Activated naive CD4-positive, alpha-beta T cell treated with anti-CD3 and anti-CD28 coated beads, Interleukin-2, amount 50 U/mL, for 16 hours (primary cell): ENCODE data around the gene ABCD1.
"Not testable (repeated sequence)": the region's sequence is repeated elsewhere in the genome, so short reads cannot be mapped to it uniquely, and the experiment has no call there.

Experiments
- DNase-seq: peaks from one replicate; pipeline ENCODE4 v3.0.0-alpha.2; 2020

Gene ABCD1

GRCh38 chrX:153714256-153714655 is 10.4 kb upstream of the ABCD1 start:
- DNase-seq = no peak

DNA sequence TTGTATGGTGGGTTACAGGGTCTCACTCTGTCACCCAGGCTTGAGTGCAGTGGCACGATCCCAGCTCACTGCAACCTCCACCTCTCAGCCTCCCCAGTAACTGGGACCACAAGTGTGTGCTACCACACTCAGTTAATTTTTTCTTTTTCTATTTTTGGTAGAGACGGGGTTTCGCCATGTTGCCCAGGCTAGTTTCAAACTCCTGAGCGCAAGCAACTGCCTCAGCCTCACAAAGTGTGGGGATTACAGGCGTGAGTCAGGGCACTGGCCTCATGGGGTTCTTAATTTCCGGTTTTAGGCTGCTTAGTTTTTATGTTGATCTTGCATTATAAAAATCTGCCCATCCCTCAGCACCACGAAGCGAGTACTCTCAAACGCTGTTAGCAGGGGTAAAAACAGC is 7.2 kb upstream of the ABCD1 start:
- no peak for DNase-seq

DNA sequence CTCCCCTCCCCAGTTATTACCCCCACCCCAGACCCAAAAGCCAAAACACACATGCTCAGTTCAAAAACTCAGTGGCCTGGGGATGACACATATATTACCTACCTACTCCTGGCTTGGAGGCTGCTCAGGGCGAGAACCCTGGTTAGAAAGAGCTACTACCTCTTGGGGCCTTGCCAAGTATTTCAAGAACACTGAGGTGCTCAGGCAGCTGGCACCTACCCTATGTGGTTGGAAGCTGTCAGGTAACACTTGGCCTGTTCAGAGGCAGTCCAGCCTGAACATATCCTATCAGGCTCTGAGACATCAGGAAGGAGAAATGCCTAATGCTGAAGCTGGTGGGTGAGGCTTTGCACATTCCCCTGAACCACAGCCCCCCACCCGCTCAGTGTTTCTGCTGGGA is 5.4 kb upstream of the ABCD1 start:
- DNase-seq = no peak

GRCh38 chrX:153719701-153720100 is 5.0 kb upstream of the ABCD1 start:
- no peak for DNase-seq

GRCh38 chrX:153722704-153723350 is 1.8 kb upstream of the ABCD1 start:
- no peak for DNase-seq

- DNase-seq = peak; percentile 71
These were observed 1.1 kb upstream of the ABCD1 start for GRCh38 chrX:153723351-153724251.

DNA sequence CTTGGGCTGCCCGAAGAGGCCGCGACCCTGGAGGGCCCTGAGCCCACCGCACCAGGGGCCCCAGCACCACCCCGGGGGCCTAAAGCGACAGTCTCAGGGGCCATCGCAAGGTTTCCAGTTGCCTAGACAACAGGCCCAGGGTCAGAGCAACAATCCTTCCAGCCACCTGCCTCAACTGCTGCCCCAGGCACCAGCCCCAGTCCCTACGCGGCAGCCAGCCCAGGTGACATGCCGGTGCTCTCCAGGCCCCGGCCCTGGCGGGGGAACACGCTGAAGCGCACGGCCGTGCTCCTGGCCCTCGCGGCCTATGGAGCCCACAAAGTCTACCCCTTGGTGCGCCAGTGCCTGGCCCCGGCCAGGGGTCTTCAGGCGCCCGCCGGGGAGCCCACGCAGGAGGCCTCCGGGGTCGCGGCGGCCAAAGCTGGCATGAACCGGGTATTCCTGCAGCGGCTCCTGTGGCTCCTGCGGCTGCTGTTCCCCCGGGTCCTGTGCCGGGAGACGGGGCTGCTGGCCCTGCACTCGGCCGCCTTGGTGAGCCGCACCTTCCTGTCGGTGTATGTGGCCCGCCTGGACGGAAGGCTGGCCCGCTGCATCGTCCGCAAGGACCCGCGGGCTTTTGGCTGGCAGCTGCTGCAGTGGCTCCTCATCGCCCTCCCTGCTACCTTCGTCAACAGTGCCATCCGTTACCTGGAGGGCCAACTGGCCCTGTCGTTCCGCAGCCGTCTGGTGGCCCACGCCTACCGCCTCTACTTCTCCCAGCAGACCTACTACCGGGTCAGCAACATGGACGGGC is 579 bp downstream of the ABCD1 start:
- no peak for DNase-seq

DNA sequence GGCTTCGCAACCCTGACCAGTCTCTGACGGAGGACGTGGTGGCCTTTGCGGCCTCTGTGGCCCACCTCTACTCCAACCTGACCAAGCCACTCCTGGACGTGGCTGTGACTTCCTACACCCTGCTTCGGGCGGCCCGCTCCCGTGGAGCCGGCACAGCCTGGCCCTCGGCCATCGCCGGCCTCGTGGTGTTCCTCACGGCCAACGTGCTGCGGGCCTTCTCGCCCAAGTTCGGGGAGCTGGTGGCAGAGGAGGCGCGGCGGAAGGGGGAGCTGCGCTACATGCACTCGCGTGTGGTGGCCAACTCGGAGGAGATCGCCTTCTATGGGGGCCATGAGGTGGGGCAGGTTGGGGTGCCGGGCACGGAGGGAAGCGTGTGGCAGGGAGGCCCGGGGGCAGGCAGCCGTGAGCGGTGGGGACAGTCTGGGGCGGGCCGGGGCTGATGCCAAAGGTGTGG is 1.2 kb downstream of the ABCD1 start:
- no peak for DNase-seq

- DNase-seq = peak; percentile 24
These were observed 1.8 kb downstream of the ABCD1 start for GRCh38 chrX:153726286-153727122.

DNA sequence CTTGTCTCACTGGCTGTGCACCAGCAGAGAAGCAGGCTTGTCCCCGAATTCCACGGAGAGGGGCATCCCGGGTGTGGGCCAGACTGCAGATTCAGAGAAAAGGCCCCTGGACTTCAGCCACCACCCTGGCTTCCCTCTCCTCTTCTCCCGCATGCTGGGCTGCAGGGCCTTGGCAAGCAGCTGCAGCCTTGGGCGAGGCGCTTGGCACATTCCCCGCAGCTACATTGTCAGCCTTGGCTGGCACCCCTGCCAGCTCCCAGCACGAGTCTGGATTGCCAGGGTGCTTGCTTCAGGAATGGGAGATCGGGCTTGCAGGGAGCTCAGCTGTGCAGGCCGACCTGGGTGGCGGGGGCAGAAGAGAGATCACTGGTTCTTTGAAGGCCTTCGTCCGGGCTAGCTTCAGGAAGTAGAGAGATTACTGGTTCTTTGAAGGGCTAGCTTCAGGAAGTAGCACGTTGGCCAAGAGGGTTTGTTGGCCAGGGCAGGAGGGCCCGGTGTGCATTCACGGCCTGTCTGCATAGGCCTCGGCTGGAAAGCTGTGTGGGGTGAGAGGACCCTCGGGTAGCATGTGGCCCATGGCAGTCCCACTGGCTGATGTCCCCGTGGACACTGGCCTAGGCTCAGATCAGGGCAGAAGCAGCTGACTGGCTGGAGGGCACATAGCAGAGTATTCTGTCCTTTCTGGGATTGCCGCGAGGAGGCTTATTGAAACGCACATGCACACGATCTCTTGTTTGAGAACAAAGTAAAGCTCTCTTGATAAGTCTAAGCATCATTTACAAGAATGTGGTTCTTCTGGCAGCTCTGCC is 2.7 kb downstream of the ABCD1 start:
- no peak for DNase-seq

GRCh38 chrX:153728095-153728494 is 3.4 kb downstream of the ABCD1 start:
- DNase-seq = no peak

GRCh38 chrX:153728951-153729631 is 4.4 kb downstream of the ABCD1 start:
- no peak for DNase-seq

DNA sequence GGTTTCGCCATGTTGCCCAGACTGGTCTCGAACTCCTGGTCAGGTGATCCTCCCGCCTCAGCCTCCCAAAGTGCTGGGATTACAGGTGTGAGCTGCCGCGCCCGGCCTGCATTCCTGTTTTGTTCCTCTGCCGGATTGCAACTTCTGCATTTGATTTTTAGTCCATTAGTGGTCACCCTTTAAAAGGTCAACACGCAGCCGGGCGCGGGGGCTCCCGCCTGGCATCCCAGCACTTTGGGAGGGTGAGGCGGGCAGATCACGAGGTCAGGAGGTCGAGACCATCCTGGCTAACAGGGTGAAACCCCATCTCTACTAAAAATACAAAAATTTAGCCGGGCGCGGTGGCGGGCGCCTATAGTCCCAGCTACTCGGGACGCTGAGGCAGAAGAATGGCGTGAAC is 5.5 kb downstream of the ABCD1 start:
- not testable (repeated sequence) for DNase-seq

DNA sequence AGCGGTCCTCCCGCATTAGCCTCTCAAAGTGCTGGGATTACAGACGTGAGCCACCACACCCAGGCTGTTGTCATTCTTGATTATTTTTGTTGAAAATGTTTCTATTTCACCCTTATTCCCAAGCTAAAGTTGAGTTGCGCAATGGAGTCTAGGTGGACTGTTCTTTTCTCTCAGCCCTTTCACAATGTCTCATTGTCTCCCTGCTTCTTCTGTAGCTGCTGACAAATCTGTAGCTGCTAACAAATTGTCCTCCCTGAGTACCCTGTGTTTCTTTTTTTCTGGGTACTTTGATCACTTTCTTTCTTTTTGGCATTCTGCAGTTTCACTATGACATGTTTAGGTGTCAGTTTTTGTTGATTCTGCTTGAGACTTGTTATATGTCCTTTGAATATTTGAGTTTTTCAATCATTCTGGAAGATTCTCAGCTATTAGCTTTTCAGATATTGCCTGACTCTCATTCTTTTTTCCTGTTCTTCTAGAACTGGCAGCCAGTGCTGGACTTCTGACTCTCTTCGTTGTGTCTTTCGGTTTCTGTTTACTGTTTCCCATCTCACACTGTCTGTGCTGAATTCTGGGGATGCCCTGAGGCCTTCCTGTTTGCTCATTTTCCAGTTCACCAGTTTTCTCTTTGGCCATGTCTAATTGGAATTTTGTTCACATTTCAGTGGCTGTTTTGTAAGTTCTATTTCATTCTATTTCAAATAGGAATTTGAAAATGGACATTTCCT is 6.6 kb downstream of the ABCD1 start:
- no peak for DNase-seq

- DNase-seq = no peak
These were observed 7.2 kb downstream of the ABCD1 start for GRCh38 chrX:153731845-153732215.

GRCh38 chrX:153732401-153732800 is 7.7 kb downstream of the ABCD1 start:
- DNase-seq = no peak

- DNase-seq = no peak
These were observed 9.1 kb downstream of the ABCD1 start for GRCh38 chrX:153733651-153734240.

- DNase-seq = no peak
These were observed 10.2 kb downstream of the ABCD1 start for GRCh38 chrX:153734871-153735270.

DNA sequence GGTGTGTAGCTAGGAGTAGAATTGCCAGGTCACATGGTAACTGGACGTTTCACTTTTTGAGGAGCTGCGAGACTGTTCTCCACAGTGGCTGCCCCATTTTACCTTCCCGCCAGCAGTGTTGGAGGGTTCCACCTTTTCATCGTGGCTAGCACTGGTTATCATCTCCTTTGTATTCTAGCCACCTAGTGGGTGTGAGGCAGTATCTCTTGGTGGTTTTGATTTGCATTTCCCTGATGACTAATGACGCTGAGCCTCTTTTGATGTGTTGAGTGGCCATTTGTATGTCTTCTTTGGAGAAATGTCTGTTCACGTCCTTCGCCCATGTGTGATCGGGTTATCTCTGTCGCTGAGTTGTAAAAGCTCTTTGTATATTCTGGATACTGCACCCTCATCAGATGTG is 10.6 kb downstream of the ABCD1 start:
- DNase-seq = no peak
